Mucosa of descending colon (tissue), 3 donors: ENCODE data around the gene CCDC141. TPM values are rescaled to one million over a fixed set of nuclear protein-coding genes. Genes with fewer than 3 reads are reported as not detected.

Experiments
- ATAC-seq: fragments of 200-7000 bp; cut with Tn5 transposase; one replicate; pipeline ENCODE4 v1.9.1; 2020; ENCODE audit warnings: mild to moderate bottlenecking, moderate library complexity
- DNase-seq, 3 donors: peaks; one replicate each; pipeline ENCODE4 v3.0.0-alpha.2; 2020
- H3K36me3 ChIP-seq: fragments of 200-600 bp; one replicate; pipeline ENCODE4 v1.8.0; 2021; ENCODE audit warnings: low read depth, mild to moderate bottlenecking
- H3K4me1 ChIP-seq: fragments of 200-600 bp; one replicate; pipeline ENCODE4 v1.8.0; 2021; ENCODE audit warnings: low read depth, mild to moderate bottlenecking
- H3K4me3 ChIP-seq: fragments of 200-600 bp; one replicate; pipeline ENCODE4 v1.8.0; 2021; ENCODE audit warnings: mild to moderate bottlenecking
- H3K9me3 ChIP-seq: fragments of 200-600 bp; one replicate; pipeline ENCODE4 v1.8.0; 2021; ENCODE audit warnings: mild to moderate bottlenecking
- CTCF ChIP-seq: fragments of 200-600 bp; IDR thresholded peaks from one replicate; pipeline ENCODE4 v1.8.0; 2022; ENCODE audit warnings: antibody characterized with exemption, mild to moderate bottlenecking
- intact Hi-C, 2 donors: fragments of 100-400 bp; cut with DNase I in 1 of 2; cut with micrococcal nuclease in 1 of 2; formaldehyde crosslinking; loops; one replicate each; pipeline versions ENCODE4 v1.11.0 to v1.11.1; 2022; cut with DNase I, micrococcal nuclease
- total RNA-seq, 3 donors: library from RNA; stranded (reverse); fragmentation: NEBNext Ultra II Directional in 2 of 3; extraction: Animal tissue kit (Norgen Biotek cat#: 25700) in 2 of 3; gene quantifications; one replicate each; pipeline versions ENCODE4 v1.2.1 to v1.2.4, GENCODE V29; 2021 to 2023
- donor health status: DM: no; HTN: no; CAD: no; lungs with moderate emphysema.
- donor health status: DM: no; HTN: no; CAD: no.
- donor health status: DM: no; HTN: yes; CAD: no.

CCDC141 gene
- total RNA-seq, 3 donors from 2014 or later, result 1.5 to 7.4 (median 1.8) TPM

GRCh38 chr2:178806543-178806942, 243.4 kb downstream of the CCDC141 start:
- no peaks in the 10 kb centered on the region for H3K36me3 ChIP-seq
- TF ChIP-seq CTCF, result no peak
- ATAC-seq (no peak), DNase-seq (no peak)
- no peak overlapping the region for H3K4me3 ChIP-seq
- no peaks in the 10 kb centered on the region for H3K9me3 ChIP-seq
- intact Hi-C loops, result no loop called here
- H3K4me1 ChIP-seq, result no peaks in the 10 kb centered on the region

GRCh38 chr2:178805457-178805856, 244.5 kb downstream of the CCDC141 start:
- intact Hi-C loops, result no loop called here
- Histone ChIP-seq H3K4me3 (no peak overlapping the region), H3K9me3 (no peaks in the 10 kb centered on the region), H3K4me1 (no peaks in the 10 kb centered on the region), H3K36me3 (no peaks in the 10 kb centered on the region)
- DNase-seq (no peak), ATAC-seq (no peak)
- no peak for TF ChIP-seq CTCF

GRCh38 chr2:178804791-178805190, 245.1 kb downstream of the CCDC141 start:
- Histone ChIP-seq H3K4me1 (no peaks in the 10 kb centered on the region), H3K9me3 (no peaks in the 10 kb centered on the region), H3K4me3 (no peak overlapping the region), H3K36me3 (no peaks in the 10 kb centered on the region)
- ATAC-seq (peak; percentile 27), DNase-seq (no peak)
- intact Hi-C loops, result no loop called here
- peak; percentile 33 for TF ChIP-seq CTCF

GRCh38 chr2:178800510-178800909, 249.4 kb downstream of the CCDC141 start:
- no peaks in the 10 kb centered on the region for H3K36me3 ChIP-seq
- no peak for ATAC-seq
- no peak overlapping the region for H3K4me3 ChIP-seq
- no peaks in the 10 kb centered on the region for H3K4me1 ChIP-seq
- TF ChIP-seq CTCF, result no peak
- no peaks in the 10 kb centered on the region for H3K9me3 ChIP-seq
- intact Hi-C loops, result no loop called here
- DNase-seq, result no peak

- no peaks in the 10 kb centered on the region for H3K4me1 ChIP-seq
- no peak for TF ChIP-seq CTCF
- DNase-seq, result no peak
- ATAC-seq, result no peak
- intact Hi-C loops, result loop anchor here (10.0 kb wide), 1 partner anchor 115 kb away; no protein-coding TSS in a partner anchor
- no peaks in the 10 kb centered on the region for H3K36me3 ChIP-seq
- no peaks in the 10 kb centered on the region for H3K9me3 ChIP-seq
- no peak overlapping the region for H3K4me3 ChIP-seq
These were observed 250.6 kb downstream of the CCDC141 start for GRCh38 chr2:178799305-178799704.

GRCh38 chr2:178796079-178796677, 253.8 kb downstream of the CCDC141 start:
- no peak for ATAC-seq
- Histone ChIP-seq H3K4me3 (no peak overlapping the region), H3K36me3 (no peaks in the 10 kb centered on the region), H3K4me1 (no peaks in the 10 kb centered on the region), H3K9me3 (no peaks in the 10 kb centered on the region)
- DNase-seq, result no peak
- intact Hi-C loops, result loop anchor here (10.0 kb wide), 1 partner anchor 119 kb away; no protein-coding TSS in a partner anchor
- TF ChIP-seq CTCF, result no peak
